B cell (primary cell): Measurements from ENCODE around the gene MLLT3.

Experiments used
- EZH2 ChIP-seq: IDR thresholded peaks from 2 replicates; pipeline ENCODE4 v1.6.1; 2012; ENCODE audit warnings: borderline replicate concordance, low read depth, mild to moderate bottlenecking, moderate library complexity, low read length; ENCODE audit not compliant: insufficient read depth, poor library complexity, severe bottlenecking
- TF ChIP-seq, protein P1 (sequence below): fragments of 200-600 bp; IDR thresholded peaks from one replicate; pipeline ENCODE4 v1.8.0; 2022; ENCODE audit warnings: antibody characterized with exemption, mild to moderate bottlenecking

DNA sequence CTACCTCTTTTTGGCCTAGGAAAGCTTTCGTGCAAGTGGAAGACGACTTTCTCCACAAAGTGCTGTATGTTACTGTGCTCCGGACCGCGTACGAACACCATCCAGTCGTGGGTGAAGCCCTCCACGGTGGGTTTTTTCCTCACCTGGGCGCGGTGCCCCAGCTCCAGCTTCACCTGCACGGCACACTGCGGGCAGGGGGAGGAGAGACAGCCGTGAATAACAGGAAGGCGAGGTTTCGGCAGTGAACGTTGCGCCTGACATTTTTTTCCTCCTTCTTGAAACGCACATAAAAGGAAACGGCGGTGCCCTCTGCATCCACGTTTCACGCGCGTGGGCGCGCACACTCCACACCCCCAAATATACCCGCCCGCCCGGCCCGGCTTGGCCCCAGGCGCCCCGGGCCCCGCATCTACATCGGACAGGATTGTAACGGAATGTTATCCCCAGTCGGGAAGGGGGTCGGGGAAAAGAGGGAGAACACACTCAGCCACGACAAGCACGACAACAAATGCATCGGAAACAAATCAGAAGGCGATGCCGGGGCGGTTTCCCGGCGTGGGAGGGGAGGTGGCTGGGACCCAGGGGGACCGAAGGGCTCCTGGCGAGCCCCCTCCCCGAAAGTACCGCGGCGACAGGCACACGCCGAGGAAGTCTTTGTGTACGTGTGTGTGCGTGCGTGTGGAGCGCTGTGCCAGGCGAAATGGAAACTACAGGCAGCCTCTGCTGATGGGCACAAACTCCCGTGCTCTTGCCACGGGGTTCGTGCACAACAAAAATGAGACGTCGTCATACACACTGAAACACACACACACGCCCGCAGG lies 1.4 kb downstream of the MLLT3 start:
- TF ChIP-seq, protein P1, sequence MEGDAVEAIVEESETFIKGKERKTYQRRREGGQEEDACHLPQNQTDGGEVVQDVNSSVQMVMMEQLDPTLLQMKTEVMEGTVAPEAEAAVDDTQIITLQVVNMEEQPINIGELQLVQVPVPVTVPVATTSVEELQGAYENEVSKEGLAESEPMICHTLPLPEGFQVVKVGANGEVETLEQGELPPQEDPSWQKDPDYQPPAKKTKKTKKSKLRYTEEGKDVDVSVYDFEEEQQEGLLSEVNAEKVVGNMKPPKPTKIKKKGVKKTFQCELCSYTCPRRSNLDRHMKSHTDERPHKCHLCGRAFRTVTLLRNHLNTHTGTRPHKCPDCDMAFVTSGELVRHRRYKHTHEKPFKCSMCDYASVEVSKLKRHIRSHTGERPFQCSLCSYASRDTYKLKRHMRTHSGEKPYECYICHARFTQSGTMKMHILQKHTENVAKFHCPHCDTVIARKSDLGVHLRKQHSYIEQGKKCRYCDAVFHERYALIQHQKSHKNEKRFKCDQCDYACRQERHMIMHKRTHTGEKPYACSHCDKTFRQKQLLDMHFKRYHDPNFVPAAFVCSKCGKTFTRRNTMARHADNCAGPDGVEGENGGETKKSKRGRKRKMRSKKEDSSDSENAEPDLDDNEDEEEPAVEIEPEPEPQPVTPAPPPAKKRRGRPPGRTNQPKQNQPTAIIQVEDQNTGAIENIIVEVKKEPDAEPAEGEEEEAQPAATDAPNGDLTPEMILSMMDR, result no peak
- TF ChIP-seq EZH2, result no peak
